ENCODE data around the gene BOLA3. TPM values are rescaled to one million over a fixed set of nuclear protein-coding genes. Genes with fewer than 3 reads are reported as not detected.

The BOLA3 gene
- total RNA-seq, 1 donor from 2014 or later: 48.8 TPM

DNA sequence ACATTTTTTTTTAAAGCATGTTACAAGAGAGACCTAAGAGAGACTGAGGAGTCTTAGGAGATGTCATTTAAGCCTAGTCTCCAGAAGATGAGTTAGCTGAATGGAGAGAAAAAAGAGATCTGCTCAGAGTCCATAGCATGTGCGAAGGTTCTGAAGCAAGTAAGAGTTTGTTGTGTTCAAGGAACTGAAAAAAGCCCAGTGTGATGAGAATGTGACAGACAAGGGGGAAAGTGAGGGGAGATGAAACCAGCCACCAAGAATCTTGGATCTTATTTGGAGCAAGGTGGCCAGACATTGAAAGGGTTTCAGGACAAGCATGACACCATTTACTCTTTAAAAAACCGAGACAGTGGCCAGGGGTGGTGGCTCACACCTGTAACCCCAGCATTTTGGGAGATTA lies 36.2 kb upstream of the BOLA3 start:
- H3K4me1 ChIP-seq (ENCODE audit: insufficient read depth, low read length): peaks cover 2% of the 10 kb centered on the region
- no peak overlapping the region for H3K4me2 ChIP-seq (ENCODE audit: low read length)
- H3K4me3 ChIP-seq (ENCODE audit: insufficient read depth, low read depth, low read length): no peak overlapping the region
- Mint-ChIP-seq H3K36me3 (ENCODE audit: low read depth, unreplicated experiment) (no peaks in the 10 kb centered on the region), H3K27ac (ENCODE audit: unreplicated experiment) (no peak overlapping the region), H3K4me3 (ENCODE audit: unreplicated experiment) (no peak overlapping the region), H3K27me3 (ENCODE audit: low read depth, unreplicated experiment) (peaks cover 8% of the 10 kb centered on the region), H3K4me1 (ENCODE audit: low read depth, unreplicated experiment) (peaks cover 8% of the 10 kb centered on the region), H3K9me3 (ENCODE audit: unreplicated experiment) (no peaks in the 10 kb centered on the region)
- no peaks in the 10 kb centered on the region for H3K9me3 ChIP-seq (ENCODE audit: insufficient read depth, low read depth, low read length)
- no peaks in the 10 kb centered on the region for H4K20me1 ChIP-seq (ENCODE audit: insufficient read depth, low read length)
- DNase-seq (ENCODE audit: low read depth) (no peak), FAIRE-seq (no peak)
- no peaks in the 10 kb centered on the region for H3K36me3 ChIP-seq (ENCODE audit: insufficient read depth, low read length)
- no peak for TF ChIP-seq EZH2 (IDR thresholded peaks at IDR 0.05; ENCODE audit: insufficient read depth, low read length)
- TF ChIP-seq, protein P1, sequence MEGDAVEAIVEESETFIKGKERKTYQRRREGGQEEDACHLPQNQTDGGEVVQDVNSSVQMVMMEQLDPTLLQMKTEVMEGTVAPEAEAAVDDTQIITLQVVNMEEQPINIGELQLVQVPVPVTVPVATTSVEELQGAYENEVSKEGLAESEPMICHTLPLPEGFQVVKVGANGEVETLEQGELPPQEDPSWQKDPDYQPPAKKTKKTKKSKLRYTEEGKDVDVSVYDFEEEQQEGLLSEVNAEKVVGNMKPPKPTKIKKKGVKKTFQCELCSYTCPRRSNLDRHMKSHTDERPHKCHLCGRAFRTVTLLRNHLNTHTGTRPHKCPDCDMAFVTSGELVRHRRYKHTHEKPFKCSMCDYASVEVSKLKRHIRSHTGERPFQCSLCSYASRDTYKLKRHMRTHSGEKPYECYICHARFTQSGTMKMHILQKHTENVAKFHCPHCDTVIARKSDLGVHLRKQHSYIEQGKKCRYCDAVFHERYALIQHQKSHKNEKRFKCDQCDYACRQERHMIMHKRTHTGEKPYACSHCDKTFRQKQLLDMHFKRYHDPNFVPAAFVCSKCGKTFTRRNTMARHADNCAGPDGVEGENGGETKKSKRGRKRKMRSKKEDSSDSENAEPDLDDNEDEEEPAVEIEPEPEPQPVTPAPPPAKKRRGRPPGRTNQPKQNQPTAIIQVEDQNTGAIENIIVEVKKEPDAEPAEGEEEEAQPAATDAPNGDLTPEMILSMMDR (IDR thresholded peaks at IDR 0.05; ENCODE audit: insufficient read depth, low read depth, low read length): no peak
- H2AFZ ChIP-seq (ENCODE audit: low read depth, low read length): no peak overlapping the region
- H3K79me2 ChIP-seq (ENCODE audit: insufficient read depth, low read length): no peaks in the 10 kb centered on the region
- no peak overlapping the region for H3K27ac ChIP-seq (ENCODE audit: low read depth, low read length)
- H3K9ac ChIP-seq (ENCODE audit: low read length): no peak overlapping the region
- no peaks in the 10 kb centered on the region for H3K27me3 ChIP-seq (ENCODE audit: insufficient read depth, low read length)

DNA sequence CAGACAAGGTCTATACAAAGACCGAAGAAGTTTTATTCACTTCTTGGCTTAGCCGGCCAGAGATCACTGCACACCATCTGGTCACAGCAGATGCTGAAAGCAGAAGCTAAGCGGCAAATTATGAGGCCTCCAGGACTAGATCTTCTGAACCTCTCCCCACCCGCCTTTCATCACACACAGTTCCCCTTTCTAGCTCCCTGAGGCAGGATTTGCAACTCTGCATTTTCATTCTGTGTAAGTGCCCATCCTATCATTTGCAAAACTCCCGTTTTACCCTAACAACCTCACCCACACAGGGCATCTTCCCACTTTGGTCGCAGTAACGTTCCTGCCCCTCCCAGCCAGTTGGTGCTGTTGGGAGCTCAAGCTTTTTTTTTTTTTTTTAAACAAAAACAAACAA lies 34.0 kb upstream of the BOLA3 start:
- no peaks in the 10 kb centered on the region for H3K27me3 ChIP-seq (ENCODE audit: insufficient read depth, low read length)
- Mint-ChIP-seq H3K36me3 (ENCODE audit: low read depth, unreplicated experiment) (peaks cover 3% of the 10 kb centered on the region), H3K9me3 (ENCODE audit: unreplicated experiment) (no peaks in the 10 kb centered on the region), H3K4me3 (ENCODE audit: unreplicated experiment) (no peak overlapping the region), H3K27me3 (ENCODE audit: low read depth, unreplicated experiment) (peaks cover 8% of the 10 kb centered on the region), H3K27ac (ENCODE audit: unreplicated experiment) (no peak overlapping the region), H3K4me1 (ENCODE audit: low read depth, unreplicated experiment) (peaks cover 1% of the 10 kb centered on the region)
- H2AFZ ChIP-seq (ENCODE audit: low read depth, low read length): peak overlapping the region; percentile 69
- no peak for FAIRE-seq
- H3K9me3 ChIP-seq (ENCODE audit: insufficient read depth, low read depth, low read length): no peaks in the 10 kb centered on the region
- H3K4me2 ChIP-seq (ENCODE audit: low read length): no peak overlapping the region
- no peak overlapping the region for H3K9ac ChIP-seq (ENCODE audit: low read length)
- H3K36me3 ChIP-seq (ENCODE audit: insufficient read depth, low read length): no peaks in the 10 kb centered on the region
- TF ChIP-seq, protein P1 (IDR thresholded peaks at IDR 0.05; ENCODE audit: insufficient read depth, low read depth, low read length): no peak
- no peak for TF ChIP-seq EZH2 (IDR thresholded peaks at IDR 0.05; ENCODE audit: insufficient read depth, low read length)
- peaks cover 19% of the 10 kb centered on the region for H3K79me2 ChIP-seq (ENCODE audit: insufficient read depth, low read length)
- H3K4me1 ChIP-seq (ENCODE audit: insufficient read depth, low read length): peaks cover 2% of the 10 kb centered on the region
- no peak for DNase-seq (ENCODE audit: low read depth)
- H4K20me1 ChIP-seq (ENCODE audit: insufficient read depth, low read length): peaks cover 14% of the 10 kb centered on the region
- no peak overlapping the region for H3K27ac ChIP-seq (ENCODE audit: low read depth, low read length)
- no peak overlapping the region for H3K4me3 ChIP-seq (ENCODE audit: insufficient read depth, low read depth, low read length)

DNA sequence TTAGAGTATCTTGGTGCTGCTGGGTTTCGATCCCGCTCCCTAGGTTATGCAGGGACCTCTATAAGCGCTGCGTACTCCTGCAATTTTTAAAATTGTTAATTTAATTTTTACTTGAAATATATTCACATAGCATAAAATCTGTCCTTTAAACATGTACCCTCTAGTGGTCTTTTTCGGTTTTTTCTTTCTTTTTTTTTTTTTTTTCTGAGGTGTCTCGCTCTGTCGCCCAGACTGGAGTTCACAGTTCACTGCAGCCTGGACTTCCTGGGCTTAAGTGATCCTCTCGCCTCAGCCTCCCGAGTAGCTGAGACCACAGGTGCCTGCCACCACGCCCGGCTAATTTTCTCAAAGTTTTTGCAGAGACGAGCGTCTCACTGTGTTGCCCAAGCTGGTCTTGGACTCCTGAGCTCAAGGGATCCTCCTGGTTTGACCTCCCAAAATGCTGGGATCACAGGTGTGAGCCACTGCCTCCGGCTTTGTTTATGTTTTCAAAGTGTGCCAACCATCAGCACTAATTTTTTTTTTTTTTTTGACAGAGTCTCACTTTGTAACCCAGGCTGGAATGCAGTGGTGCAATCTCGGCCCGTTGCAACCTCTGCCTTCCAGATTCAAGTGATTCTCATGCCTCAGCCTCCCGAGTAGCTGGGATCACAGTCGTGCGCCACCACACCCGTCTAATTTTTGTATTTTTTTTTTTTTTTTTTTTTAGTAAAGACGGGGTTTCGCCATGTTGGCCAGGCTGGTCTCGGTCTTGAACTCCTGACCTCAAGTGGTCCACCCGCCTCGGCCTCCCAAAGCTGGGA lies 31.6 kb upstream of the BOLA3 start:
- Mint-ChIP-seq H3K9me3 (ENCODE audit: unreplicated experiment) (no peaks in the 10 kb centered on the region), H3K27ac (ENCODE audit: unreplicated experiment) (peak overlapping the region; percentile 91), H3K4me1 (ENCODE audit: low read depth, unreplicated experiment) (peaks cover 6% of the 10 kb centered on the region), H3K36me3 (ENCODE audit: low read depth, unreplicated experiment) (peaks cover 10% of the 10 kb centered on the region), H3K4me3 (ENCODE audit: unreplicated experiment) (peak overlapping the region; percentile 96), H3K27me3 (ENCODE audit: low read depth, unreplicated experiment) (peaks cover 3% of the 10 kb centered on the region)
- peak overlapping the region; percentile 69 for H2AFZ ChIP-seq (ENCODE audit: low read depth, low read length)
- peak overlapping the region; percentile 93 for H3K4me3 ChIP-seq (ENCODE audit: insufficient read depth, low read depth, low read length)
- H3K9me3 ChIP-seq (ENCODE audit: insufficient read depth, low read depth, low read length): no peaks in the 10 kb centered on the region
- peak overlapping the region; percentile 94 for H3K9ac ChIP-seq (ENCODE audit: low read length)
- FAIRE-seq (no peak), DNase-seq (ENCODE audit: low read depth) (no peak)
- no peak for TF ChIP-seq EZH2 (IDR thresholded peaks at IDR 0.05; ENCODE audit: insufficient read depth, low read length)
- TF ChIP-seq, protein P1 (IDR thresholded peaks at IDR 0.05; ENCODE audit: insufficient read depth, low read depth, low read length): no peak
- no peaks in the 10 kb centered on the region for H3K27me3 ChIP-seq (ENCODE audit: insufficient read depth, low read length)
- peak overlapping the region; percentile 86 for H3K4me2 ChIP-seq (ENCODE audit: low read length)
- H4K20me1 ChIP-seq (ENCODE audit: insufficient read depth, low read length): peaks cover 36% of the 10 kb centered on the region
- H3K79me2 ChIP-seq (ENCODE audit: insufficient read depth, low read length): peaks cover 44% of the 10 kb centered on the region
- H3K36me3 ChIP-seq (ENCODE audit: insufficient read depth, low read length): no peaks in the 10 kb centered on the region
- H3K27ac ChIP-seq (ENCODE audit: low read depth, low read length): no peak overlapping the region
- H3K4me1 ChIP-seq (ENCODE audit: insufficient read depth, low read length): peaks cover 2% of the 10 kb centered on the region
